Omental fat pad (tissue), 4 donors: Measurements from ENCODE around the gene NR2F1-AS1. TPM values are rescaled to one million over a fixed set of nuclear protein-coding genes. Genes with fewer than 3 reads are reported as not detected.

Source experiments
- ATAC-seq: fragments of 150-250 bp; one replicate; pipeline ENCODE4 v1.9.1; 2016; ENCODE audit warnings: mild to moderate bottlenecking, moderate library complexity; ENCODE audit not compliant: low FRiP score
- DNase-seq: peaks from one replicate; pipeline ENCODE4 v3.0.0-alpha.2; 2019; ENCODE audit warnings: low spot score
- CTCF ChIP-seq, 3 donors: fragments of 450-650 bp; IDR thresholded peaks; one replicate each; pipeline ENCODE4 v1.5.1; 2016 to 2017; ENCODE audit warnings: antibody characterized with exemption in 3 of 3, mild to moderate bottlenecking in 3 of 3, moderate library complexity in 2 of 3
- total RNA-seq, 4 donors: library from RNA; depleted of rRNA; stranded (reverse); fragments of >200 nt; gene quantifications; one replicate each; pipeline ENCODE4 v1.1.0, GENCODE V29; 2016

Gene NR2F1-AS1
- total RNA-seq, 4 donors from 2014 or later = 17.3 to 31.0 (median 22.9) TPM

- DNase-seq = no peak
- TF ChIP-seq CTCF (IDR thresholded peaks at IDR 0.05) = no peak
- no peak for ATAC-seq
Measured at GRCh38 chr5:93616538-93617174, 35.6 kb upstream of the NR2F1-AS1 start.

GRCh38 chr5:93612855-93613243 is 31.8 kb upstream of the NR2F1-AS1 start:
- no peak for ATAC-seq
- DNase-seq = no peak
- no peak for TF ChIP-seq CTCF (IDR thresholded peaks at IDR 0.05)

- ATAC-seq (peak; percentile 41), DNase-seq (no peak)
- no peak for TF ChIP-seq CTCF (IDR thresholded peaks at IDR 0.05)
Measured at GRCh38 chr5:93611976-93612854, 31.2 kb upstream of the NR2F1-AS1 start.

- no peak for TF ChIP-seq CTCF (IDR thresholded peaks at IDR 0.05)
- no peak for ATAC-seq
- no peak for DNase-seq
Measured at GRCh38 chr5:93611273-93611975, 30.4 kb upstream of the NR2F1-AS1 start.

- no peak for TF ChIP-seq CTCF (IDR thresholded peaks at IDR 0.05)
Measured at GRCh38 chr5:93610581-93611272, 29.7 kb upstream of the NR2F1-AS1 start.

GRCh38 chr5:93609762-93610161 is 28.7 kb upstream of the NR2F1-AS1 start:
- DNase-seq (no peak), ATAC-seq (no peak)
- TF ChIP-seq CTCF (IDR thresholded peaks at IDR 0.05) = no peak

More at GRCh38 chr5:93610581-93611272, 29.7 kb upstream of the NR2F1-AS1 start:
- ATAC-seq (no peak), DNase-seq (no peak)
